HG02571 (cell line): ENCODE measurements around the gene MEOX1.

Source experiments
- ATAC-seq: cut with Tn5 transposase; IDR thresholded peaks from one replicate; pipeline ENCODE4 v1.9.1; 2021; ENCODE audit warnings: mild to moderate bottlenecking, moderate library complexity; ENCODE audit not compliant: unreplicated experiment

MEOX1 gene

GRCh38 chr17:43658900-43659299 is 2.8 kb downstream of the MEOX1 start:
- ATAC-seq, result no peak

GRCh38 chr17:43655693-43656255 is 5.9 kb downstream of the MEOX1 start:
- no peak for ATAC-seq

DNA sequence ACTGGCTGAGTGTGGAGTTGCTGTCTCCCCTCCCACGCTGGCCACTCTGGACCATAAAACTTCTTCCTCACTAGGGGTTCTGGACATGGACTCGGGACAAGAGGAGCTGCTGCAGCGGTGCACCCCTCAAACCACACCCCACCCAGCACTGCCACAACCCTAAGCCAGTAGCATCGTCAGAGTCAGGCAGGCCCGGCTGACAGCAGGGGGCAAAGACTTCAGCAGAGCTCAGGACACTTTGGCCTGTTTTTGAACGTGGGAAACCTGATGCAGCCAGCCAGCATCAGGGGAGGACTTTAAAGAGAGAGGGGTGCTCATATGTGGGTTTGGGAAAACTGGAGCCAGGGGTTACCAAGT is 9.6 kb downstream of the MEOX1 start:
- no peak for ATAC-seq

GRCh38 chr17:43650471-43650870 is 11.3 kb downstream of the MEOX1 start:
- no peak for ATAC-seq

DNA sequence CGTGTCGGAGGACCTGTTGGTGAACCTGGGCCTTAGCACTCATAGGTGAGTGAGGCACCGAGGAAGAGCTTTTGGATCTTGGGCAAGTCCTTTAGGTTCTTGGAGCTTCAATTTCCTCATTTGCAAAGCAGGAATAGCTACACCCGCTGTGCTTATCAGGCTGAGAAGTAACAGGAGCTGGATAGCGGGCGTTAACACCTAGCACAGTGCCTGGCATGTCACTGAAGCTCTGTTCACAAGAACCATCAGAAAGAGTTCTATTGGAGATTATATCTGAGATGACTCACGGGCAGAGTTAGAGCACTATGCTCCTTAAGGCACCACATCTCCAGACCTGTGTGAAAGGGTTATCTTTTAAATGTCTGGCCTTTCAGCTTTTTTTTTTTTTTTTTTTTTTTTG is 12.8 kb downstream of the MEOX1 start:
- ATAC-seq, result no peak

DNA sequence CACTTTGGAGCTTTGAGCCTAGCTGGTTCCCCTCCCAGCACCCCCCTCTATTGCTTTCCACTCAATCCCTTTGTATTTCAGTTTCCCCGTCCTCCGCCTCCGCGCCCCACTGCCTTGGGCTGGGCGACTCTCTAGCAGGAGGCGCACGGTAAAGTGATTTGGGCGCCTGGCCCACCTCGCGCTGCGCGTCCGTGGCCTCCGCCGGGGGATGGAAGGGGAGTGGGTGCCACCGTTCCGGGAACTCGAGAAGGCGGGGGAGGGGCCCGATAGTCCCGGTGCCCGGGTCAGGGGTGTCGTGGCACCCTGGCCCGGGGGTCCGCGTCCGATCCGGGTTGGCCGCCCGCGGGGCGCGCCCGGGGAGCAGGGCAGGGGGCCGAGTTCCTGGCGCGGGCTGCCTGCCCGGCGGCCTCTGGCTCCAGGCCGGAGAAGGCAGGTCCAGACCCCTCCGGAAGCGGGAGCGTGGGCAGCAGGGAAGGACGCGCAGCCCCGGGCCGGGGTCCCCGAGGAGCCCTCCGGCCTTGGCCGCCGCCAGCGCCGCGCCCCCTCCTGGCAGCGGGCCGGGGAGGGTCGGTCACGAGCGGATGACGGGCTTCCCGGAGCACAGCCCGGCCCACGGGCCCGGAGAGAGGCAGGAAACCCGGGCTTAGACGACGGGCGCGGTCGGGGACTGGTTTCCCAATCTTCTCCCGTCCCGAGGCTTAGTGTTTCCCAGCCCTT is 15.8 kb downstream of the MEOX1 start:
- ATAC-seq, result no peak

DNA sequence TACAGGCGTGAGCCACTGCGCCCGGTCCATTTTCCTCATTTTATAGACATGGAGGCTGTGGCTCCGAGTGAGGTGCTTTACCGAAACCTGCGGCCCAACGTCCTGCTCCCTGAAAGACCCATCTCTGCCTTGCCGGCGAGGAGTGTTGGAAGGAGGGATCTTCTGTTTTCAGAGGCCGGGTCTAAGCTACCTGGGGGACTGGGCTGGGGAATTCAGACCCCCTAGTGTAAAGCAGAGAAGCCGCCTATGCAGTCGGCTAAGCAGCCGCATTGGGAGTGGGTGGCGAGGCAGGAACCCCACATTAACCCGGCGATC is 16.3 kb downstream of the MEOX1 start:
- ATAC-seq, result no peak

DNA sequence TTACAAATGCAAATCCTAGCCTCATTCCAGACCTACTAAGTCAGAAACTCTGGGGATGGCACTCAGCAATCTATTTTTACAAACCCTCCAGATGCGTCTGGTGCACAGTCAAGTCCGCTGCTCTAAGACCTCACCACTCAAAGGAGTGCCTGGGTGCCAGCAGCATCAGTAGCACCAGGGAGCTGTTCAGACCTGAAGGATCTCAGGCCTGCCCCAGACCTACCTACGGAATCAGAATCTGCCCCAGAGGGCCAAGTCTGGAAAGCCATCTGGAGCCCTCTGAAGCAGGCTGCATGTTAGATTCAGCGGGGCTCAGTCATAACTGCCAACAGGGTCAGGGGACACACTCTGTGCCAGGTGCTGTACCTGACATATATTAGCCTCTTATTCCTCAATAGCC is 17.6 kb downstream of the MEOX1 start:
- no peak for ATAC-seq

DNA sequence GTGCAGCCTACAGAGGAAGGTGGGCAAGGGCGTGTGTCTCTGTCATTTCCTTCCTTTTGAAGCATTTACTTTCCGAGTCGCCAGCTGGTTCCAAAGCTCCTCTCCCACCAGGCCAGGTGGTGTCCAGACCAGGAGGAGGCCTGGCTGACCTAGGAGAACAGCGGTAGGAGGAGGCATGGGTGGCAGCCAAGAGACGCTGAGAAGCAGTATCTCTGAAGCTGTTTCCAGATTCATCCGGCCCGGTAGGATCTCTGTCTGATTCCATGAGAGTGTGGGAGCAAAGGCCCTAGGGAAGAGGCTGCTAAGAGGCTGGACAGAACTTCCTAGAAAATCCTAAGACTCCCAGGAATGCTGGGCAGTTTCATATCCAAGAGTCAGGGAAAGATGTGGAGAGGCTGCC is 20.3 kb downstream of the MEOX1 start:
- ATAC-seq, result no peak

GRCh38 chr17:43640491-43641252 is 21.1 kb downstream of the MEOX1 start:
- no peak for ATAC-seq

- no peak for ATAC-seq
Observed at GRCh38 chr17:43637563-43638323, 24.0 kb downstream of the MEOX1 start.

DNA sequence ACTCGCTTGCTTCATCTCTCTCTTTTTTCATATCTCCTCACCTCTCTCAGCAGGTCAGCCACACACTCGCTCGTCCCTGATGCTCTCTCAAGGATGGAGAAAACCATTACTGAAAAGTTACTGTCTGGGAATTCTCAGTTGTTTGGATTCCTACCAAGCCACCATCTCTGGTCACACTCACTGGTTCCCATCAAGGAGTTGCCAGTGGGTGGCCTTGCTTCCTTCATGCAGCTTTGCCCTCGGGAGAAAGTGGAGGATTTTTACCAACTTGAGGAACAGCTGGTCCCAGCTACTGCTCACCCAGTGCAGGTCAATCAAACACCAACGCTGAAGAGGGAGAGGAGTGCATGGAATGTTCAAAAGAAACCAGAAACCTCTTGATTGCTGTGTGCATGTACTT is 25.3 kb downstream of the MEOX1 start:
- ATAC-seq, result no peak

DNA sequence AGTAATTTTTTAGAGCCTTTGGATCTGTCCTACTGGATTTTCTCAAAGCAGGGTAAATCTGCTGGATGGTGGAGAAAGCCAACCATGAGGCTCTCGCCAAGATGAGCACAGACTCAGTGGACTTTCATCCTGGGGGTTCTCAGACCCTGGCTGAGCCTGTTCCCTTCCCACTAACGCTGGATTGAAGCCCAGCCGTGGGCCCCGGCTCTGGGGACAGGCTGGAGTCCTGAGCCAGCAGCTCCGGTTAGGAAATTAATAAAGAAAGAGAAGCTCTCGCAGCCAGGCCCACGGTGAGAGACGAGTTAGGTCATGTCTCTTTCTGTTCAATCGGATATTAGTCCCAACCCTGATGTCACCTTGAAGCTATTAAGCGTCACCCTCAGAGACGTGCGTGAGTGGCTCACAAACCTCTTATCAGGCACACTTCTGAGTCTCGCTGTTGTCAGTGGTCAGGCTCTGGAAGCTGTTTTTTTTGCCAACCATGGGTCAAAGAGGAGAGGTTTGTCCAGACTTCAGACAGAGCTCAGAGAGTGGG is 27.1 kb downstream of the MEOX1 start:
- no peak for ATAC-seq

GRCh38 chr17:43632221-43632620 is 29.5 kb downstream of the MEOX1 start:
- ATAC-seq, result no peak

GRCh38 chr17:43631429-43631828 is 30.3 kb downstream of the MEOX1 start:
- ATAC-seq, result no peak

GRCh38 chr17:43628089-43628650 is 33.6 kb downstream of the MEOX1 start:
- no peak for ATAC-seq

DNA sequence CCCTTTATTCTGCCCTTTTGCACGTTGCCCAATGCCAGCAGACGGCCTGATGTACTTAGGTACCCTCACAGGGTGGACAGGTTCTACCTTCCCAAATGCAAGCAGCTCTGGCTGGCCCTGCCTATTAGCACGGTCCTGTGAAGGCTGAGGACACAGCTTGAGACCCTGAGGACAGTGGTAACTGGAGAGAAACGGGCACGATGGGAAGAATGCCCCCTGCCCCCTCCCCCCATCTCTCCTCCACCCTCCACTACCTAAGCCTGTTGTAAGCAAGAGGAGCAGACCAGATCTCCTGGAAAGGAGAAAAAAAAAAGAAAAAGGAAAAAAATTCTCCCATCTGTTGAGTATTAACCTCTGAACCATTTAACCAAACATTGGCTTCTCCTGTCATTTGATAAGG is 34.1 kb downstream of the MEOX1 start:
- no peak for ATAC-seq

DNA sequence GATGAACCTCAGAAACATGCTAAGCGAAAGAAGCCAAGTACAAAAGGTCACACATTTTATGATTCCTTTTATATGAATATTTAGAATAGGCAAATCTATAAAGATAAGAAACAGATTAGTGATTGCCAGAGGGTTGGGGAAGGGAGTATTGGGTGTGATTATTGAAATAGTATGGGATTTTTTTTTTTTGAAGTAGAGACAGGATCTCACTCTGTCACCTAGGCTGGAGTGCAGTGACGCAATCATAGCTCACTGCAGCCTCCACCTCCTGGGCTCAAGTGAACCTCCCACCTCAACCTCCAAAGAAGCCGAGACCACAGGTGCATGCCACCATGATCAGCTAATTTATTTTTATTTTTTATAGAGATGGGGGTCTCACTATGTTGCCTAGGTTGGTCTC is 35.7 kb downstream of the MEOX1 start:
- no peak for ATAC-seq

DNA sequence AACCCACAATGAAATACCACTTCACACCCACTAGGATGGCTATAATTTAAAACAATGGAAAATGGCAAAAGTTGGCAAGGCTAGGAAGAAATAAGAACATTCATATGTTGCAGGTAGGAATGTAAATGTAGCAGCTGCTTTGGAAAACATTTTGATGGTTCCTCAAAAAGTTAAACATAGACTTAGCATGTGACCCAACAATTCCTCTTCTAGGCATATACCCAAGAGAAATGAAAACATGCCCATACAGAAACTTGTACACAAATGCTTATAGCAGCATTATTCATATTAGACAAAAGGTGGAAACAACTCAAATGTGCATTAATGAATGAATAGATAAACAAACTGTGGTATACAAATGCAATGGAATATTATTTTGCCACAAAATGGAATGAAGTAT is 36.1 kb downstream of the MEOX1 start:
- ATAC-seq, result no peak

DNA sequence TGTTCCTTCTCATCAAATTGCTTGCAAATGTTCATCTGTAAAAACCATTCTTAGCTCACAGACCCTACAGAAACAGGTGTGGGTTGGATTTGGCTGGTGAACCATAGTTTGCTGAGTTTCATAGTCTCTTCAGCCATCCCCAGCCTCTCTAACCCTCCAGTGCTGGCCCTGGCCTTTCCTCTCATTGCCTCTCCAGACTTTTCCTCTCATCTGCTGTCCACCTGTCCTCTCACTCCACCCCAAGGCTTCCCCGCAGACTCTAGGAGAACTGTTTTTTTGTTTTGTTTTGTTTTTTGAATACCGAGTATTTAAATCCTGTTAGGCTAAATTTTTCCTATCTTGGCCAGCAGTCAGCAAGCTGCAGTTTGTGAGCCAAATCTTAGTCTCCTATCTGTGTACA is 41.1 kb downstream of the MEOX1 start:
- no peak for ATAC-seq

DNA sequence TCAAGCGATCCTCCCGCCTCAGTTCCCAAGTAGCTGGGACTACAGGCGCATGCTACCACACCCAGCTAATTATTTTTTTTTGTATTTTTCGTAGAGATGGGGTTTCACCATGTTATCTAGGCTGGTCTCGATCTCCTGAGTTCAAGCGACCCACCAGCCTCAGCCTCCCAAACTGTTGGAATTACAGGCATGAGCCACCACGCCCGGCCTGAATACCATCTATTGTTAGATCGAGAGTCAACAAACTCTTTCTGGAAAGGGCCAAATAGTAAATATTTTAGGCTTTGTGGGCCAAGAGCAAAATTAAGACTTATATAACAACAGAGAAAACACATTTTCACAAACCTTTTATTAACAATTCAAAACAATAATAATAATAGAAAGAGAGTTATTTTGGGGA is 41.6 kb downstream of the MEOX1 start:
- ATAC-seq, result no peak
